ENCODE results near the gene ENTPD2. TPM values are rescaled to one million over a fixed set of nuclear protein-coding genes. Genes with fewer than 3 reads are reported as not detected.
A peak's percentile ranks its signal among the peaks of the same experiment; 100 is the strongest.

Gene ENTPD2
- total RNA-seq, 2 experiments from 2014 or later: 0.16 TPM; not detected in 1

DNA sequence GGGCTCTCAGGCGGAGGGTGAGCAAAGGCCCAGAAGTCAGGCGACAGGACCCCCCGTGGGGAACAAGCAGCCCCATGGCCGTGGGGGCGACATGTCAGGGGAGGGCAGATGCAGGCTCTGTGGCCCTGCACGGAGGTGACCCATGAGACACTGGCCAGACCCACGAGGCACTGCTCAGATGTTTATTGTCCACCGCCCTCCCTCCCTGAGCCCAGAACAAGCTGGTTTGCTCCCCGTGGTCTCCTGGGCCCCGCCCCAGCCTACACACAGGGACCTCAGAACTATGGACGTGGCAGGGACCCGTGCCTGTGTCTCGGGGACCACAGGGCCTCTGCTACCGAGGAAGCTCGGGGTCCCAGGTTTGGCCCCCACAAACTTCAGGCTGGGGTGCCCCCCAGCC is 23.9 kb downstream of the ENTPD2 start:
- TF ChIP-seq, protein P1, sequence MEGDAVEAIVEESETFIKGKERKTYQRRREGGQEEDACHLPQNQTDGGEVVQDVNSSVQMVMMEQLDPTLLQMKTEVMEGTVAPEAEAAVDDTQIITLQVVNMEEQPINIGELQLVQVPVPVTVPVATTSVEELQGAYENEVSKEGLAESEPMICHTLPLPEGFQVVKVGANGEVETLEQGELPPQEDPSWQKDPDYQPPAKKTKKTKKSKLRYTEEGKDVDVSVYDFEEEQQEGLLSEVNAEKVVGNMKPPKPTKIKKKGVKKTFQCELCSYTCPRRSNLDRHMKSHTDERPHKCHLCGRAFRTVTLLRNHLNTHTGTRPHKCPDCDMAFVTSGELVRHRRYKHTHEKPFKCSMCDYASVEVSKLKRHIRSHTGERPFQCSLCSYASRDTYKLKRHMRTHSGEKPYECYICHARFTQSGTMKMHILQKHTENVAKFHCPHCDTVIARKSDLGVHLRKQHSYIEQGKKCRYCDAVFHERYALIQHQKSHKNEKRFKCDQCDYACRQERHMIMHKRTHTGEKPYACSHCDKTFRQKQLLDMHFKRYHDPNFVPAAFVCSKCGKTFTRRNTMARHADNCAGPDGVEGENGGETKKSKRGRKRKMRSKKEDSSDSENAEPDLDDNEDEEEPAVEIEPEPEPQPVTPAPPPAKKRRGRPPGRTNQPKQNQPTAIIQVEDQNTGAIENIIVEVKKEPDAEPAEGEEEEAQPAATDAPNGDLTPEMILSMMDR (conservative IDR thresholded peaks at IDR 0.05; ENCODE audit: low read length): no peak
- TF ChIP-seq EZH2phosphoT487 (IDR thresholded peaks at IDR 0.05; ENCODE audit: borderline replicate concordance, low read depth, low read length): no peak
- Histone ChIP-seq H4K20me1 (ENCODE audit: insufficient read depth, low read length) (no peaks in the 10 kb centered on the region), H3K36me3 (ENCODE audit: insufficient read depth, low read length) (no peaks in the 10 kb centered on the region), H2AFZ (ENCODE audit: low read length) (no peak overlapping the region), H3K27ac (ENCODE audit: low read depth, low read length, poor library complexity, severe bottlenecking) (no peak overlapping the region), H3K79me2 (ENCODE audit: insufficient read depth, low read depth, low read length) (no peaks in the 10 kb centered on the region), H3K9me3 (ENCODE audit: low read length) (no peaks in the 10 kb centered on the region), H3K4me1 (ENCODE audit: insufficient read depth, low read length, poor library complexity, severe bottlenecking) (peaks cover 49% of the 10 kb centered on the region), H3K4me2 (ENCODE audit: low read length) (no peak overlapping the region), H3K4me3 (ENCODE audit: low read depth, low read length, poor library complexity, severe bottlenecking) (no peak overlapping the region), H3K9me2 (ENCODE audit: insufficient read depth, low read length) (no peaks in the 10 kb centered on the region)
- intact Hi-C loops (cut with micrococcal nuclease; ENCODE audit: unreplicated experiment): no loop called here
- DNase-seq (ENCODE audit: low spot score): no peak
- no TSS peak for BruUV-seq (replicated peaks)
- ChIA-PET CTCF (ENCODE audit: unreplicated experiment) (interaction anchor here (0.6 to 2.2 kb wide), 8 partner anchors 10 to 239 kb away, joined by 3 to 6 read pairs (median 3); partner anchors contain the start of genes CCDC183 and TMEM141), POLR2A (interaction anchor here (0.5 to 2.1 kb wide), 3 partner anchors 29 to 119 kb away, joined by 4 read pairs; no protein-coding TSS in a partner anchor)

DNA sequence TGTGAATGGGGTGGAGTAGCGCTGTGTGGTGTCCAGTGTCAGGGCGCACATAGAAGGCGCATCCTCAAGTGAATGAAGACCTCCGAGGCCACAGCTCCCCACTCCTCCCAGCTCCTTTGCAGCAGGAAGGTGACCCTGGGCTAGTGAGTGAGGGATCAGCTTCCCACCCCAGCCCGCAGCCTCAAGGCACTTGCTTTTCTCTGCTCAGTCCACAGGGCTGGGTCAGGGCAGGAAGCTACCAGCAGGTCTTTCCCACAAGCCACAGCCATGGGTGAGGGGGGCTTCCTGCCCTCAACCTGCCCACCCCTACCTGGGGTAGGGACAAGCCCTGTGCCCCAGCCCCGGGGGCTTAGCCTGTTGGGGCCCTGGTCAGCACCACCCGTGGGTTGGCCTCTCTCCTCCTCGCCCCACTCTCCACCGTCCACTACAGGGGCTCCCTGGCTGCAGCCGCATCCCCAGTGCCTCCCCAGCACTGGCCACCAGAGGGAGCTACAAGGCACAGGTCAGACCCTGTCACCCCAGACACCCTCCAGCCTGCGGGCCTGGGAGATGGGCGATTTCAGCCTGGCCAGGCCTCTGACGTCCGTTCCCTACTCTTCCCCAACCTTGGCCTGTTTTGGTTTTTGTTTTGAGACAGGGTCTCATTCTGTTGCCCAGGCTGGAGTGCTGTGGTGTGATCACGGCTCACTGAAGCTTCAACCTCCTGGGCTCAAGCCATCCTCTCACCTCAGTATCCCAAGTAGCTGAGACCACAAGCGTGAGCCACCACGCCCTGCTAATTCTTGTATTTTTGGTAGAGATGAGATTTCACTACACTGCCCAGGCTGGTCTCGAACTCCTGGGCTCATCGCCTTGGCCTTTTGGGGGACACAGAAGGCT is 24.6 kb downstream of the ENTPD2 start:
- CTCF ChIA-PET (ENCODE audit: unreplicated experiment): interaction anchor here (0.6 to 2.2 kb wide), 11 partner anchors 10 to 239 kb away, joined by 3 to 6 read pairs (median 3); partner anchors contain the start of genes CCDC183 and TMEM141
- intact Hi-C loops (cut with micrococcal nuclease; ENCODE audit: unreplicated experiment): loop anchor here (2.0 kb wide), 2 partner anchors 142 to 238 kb away; partner anchors contain the start of genes TMEM141 and TRAF2
- Histone ChIP-seq H3K4me1 (ENCODE audit: insufficient read depth, low read length, poor library complexity, severe bottlenecking) (peaks cover 45% of the 10 kb centered on the region), H3K4me3 (ENCODE audit: low read depth, low read length, poor library complexity, severe bottlenecking) (peak overlapping the region; percentile 65), H2AFZ (ENCODE audit: low read length) (no peak overlapping the region), H3K9me3 (ENCODE audit: low read length) (no peaks in the 10 kb centered on the region), H3K4me2 (ENCODE audit: low read length) (peak overlapping the region; percentile 84), H3K36me3 (ENCODE audit: insufficient read depth, low read length) (no peaks in the 10 kb centered on the region), H3K79me2 (ENCODE audit: insufficient read depth, low read depth, low read length) (no peaks in the 10 kb centered on the region), H3K27ac (ENCODE audit: low read depth, low read length, poor library complexity, severe bottlenecking) (no peak overlapping the region), H3K9me2 (ENCODE audit: insufficient read depth, low read length) (no peaks in the 10 kb centered on the region), H4K20me1 (ENCODE audit: insufficient read depth, low read length) (no peaks in the 10 kb centered on the region)
- POLR2A ChIA-PET: interaction anchor here (1.7 to 2.1 kb wide), 2 partner anchors 29 to 40 kb away, joined by 4 read pairs; no protein-coding TSS in a partner anchor
- TF ChIP-seq, protein P1 (conservative IDR thresholded peaks at IDR 0.05; ENCODE audit: low read length): peak; percentile 83
- TF ChIP-seq EZH2phosphoT487 (IDR thresholded peaks at IDR 0.05; ENCODE audit: borderline replicate concordance, low read depth, low read length): no peak
- no TSS peak for BruUV-seq (replicated peaks)
- DNase-seq (ENCODE audit: low spot score): peak; percentile 78

Data from OCI-LY7 (cell line).